ENCODE results near the gene TST. TPM values are rescaled to one million over a fixed set of nuclear protein-coding genes. Genes with fewer than 3 reads are reported as not detected.

TST gene
- total and polyA plus RNA-seq, 10 of the 15 experiments (the other 5 are each of a cell fraction or from before 2014, with no cell fraction given), result 2.4 to 24.6 (median 10.4) TPM

DNA sequence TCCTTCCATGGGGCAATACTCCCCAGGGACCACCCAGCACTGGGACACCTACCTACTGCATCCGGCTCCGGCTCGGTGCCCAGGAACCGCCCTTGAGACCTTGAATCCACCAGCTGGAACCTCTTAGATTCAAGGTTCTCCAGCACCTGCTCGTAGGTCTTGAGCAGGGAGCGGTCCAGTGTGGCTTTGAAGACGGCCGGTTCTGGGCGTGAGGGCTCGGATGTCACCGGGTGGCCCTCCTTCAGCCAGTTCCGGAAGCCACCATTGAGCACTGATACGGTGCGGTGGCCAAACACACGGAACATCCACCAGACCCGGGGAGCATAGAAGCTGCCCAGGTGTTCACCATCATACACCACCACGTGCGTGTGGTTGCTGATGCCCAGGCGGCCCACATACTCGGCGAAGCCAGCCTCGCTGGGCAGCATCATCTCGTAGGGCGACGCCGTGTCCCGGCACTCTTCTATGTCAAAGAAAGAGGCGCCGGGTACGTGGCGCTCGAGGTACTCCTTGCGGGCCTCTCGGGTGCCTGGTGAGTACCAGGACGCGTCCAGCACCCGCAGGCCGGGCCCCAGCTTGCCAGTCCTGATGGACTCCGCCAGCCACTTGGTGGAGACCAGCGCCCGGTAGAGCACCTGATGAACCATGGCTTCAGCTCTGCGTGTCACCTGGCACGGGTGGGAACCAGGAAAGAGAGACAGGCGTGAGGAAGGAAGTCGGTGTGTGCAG lies 997 bp downstream of the TST start:
- H3K9ac ChIP-seq (ENCODE audit: control insufficient read depth, insufficient read depth, low read length), result peak overlapping the region; percentile 74; the same call in 1 of the 2 replicates

More for the DNA sequence above, 997 bp downstream of the TST start:
- Histone ChIP-seq H4K20me1 (ENCODE audit: control insufficient read depth, insufficient read depth) (no peaks in the 10 kb centered on the region), H3K4me3 (peak overlapping the region; percentile 78; the same call in 1 of the 2 replicates), H3K4me1 (ENCODE audit: control insufficient read depth, insufficient read depth, low read length) (peaks cover 8% of the 10 kb centered on the region), H3K4me2 (ENCODE audit: control insufficient read depth, insufficient read depth) (peak overlapping the region; percentile 89), H3K27me3 (replicated peaks in 1 of 2; ENCODE audit: control insufficient read depth in 2 of 2, insufficient read depth in 2 of 2, low read length in 1 of 2) (no peaks in the 10 kb centered on the region), H3K27ac (ENCODE audit: control insufficient read depth, insufficient read depth) (no peak overlapping the region), H3K36me3 (ENCODE audit: control insufficient read depth in 2 of 2, insufficient read depth in 2 of 2, low read length in 1 of 2) (no peaks in the 10 kb centered on the region; a peak in 1 of 4 replicates), H2AFZ (ENCODE audit: control insufficient read depth, low read depth, low read length) (no peak overlapping the region), H3K79me2 (ENCODE audit: control insufficient read depth, insufficient read depth, low read length) (peaks cover 2% of the 10 kb centered on the region; the same call in 1 of the 2 replicates), H3K9me3 (replicated peaks; ENCODE audit: control insufficient read depth, insufficient read depth, low read length) (no peaks in the 10 kb centered on the region)
- WGBS (ENCODE audit: insufficient coverage, insufficient replicate concordance, low lambda C conversion rate, missing lambda C conversion rate), result 90% methylated on average over 41 of the region's 45 CpGs
- DNase-seq (ENCODE audit: low read depth, low spot score) (no peak), ATAC-seq (no peak), FAIRE-seq (no peak)
- TF ChIP-seq MYB (IDR thresholded peaks at IDR 0.05; ENCODE audit: borderline replicate concordance, low read depth, low read length), result no peak
- TF ChIP-seq E4F1 (IDR thresholded peaks at IDR 0.05; ENCODE audit: borderline replicate concordance, partially characterized antibody), result no peak
- CTCF ChIA-PET, result interaction anchor here (0.6 to 5.5 kb wide), 3 partner anchors 26 to 839 kb away, joined by 3 to 39 read pairs (median 3); no protein-coding TSS in a partner anchor
- intact Hi-C loops (cut with micrococcal nuclease; ENCODE audit: unreplicated experiment), result no loop called here
- in situ Hi-C loops (cut with MboI), result no loop called here
- BruUV-seq (replicated peaks), result no TSS peak
- POLR2A ChIA-PET, result interaction anchor here (0.6 to 1.2 kb wide), 2 partner anchors 93 to 242 kb away, joined by 3 to 4 read pairs; partner anchors contain the start of gene IFT27
- SMC1A ChIA-PET (ENCODE audit: uncharacterized antibody, unreplicated experiment), result no interaction called here
- RAD21 ChIA-PET (ENCODE audit: unreplicated experiment), result interaction anchor here (1.2 to 1.3 kb wide), 2 partner anchors 27 to 180 kb away, joined by 4 to 5 read pairs; no protein-coding TSS in a partner anchor
